H1 (cell line): ENCODE results near the gene DEK. TPM values are rescaled to one million over a fixed set of nuclear protein-coding genes. Genes with fewer than 3 reads are reported as not detected.

Experiments used
- CTCF ChIP-seq, 3 experiments: IDR thresholded peaks; 1 replicate in 2 of 3; 2 replicates in 1 of 3; pipeline versions ENCODE4 v1.5.1 to v1.6.1; 2011; ENCODE audit warnings: low read length in 3 of 3, mild to moderate bottlenecking in 3 of 3, inconsistent platforms in 2 of 3, low read depth in 1 of 3, moderate library complexity in 1 of 3; ENCODE audit not compliant: insufficient read depth in 1 of 3; ENCODE audit errors: control extremely low read depth in 1 of 3
- polyA plus RNA-seq, 7 experiments: library from polyadenylated mRNA; depleted of rRNA in 3 of 7; stranded (reverse) in 5 of 7; unstranded in 2 of 7; fragments of >200 nt in 5 of 7; fragments of 200-250 nt in 2 of 7; gene quantifications; 1 replicate in 5 of 7; 2 replicates in 1 of 7; 4 replicates in 1 of 7; pipeline versions ENCODE4 v1.2.1 to v1.2.3, GENCODE V29; 2011 to 2013; ENCODE audit warnings: missing spikeins in 2 of 7, mixed read lengths in 2 of 7
- total RNA-seq: library from RNA; stranded (reverse); fragmentation: NEBNext Ultra II Directional; extraction: Animal tissue kit (Norgen Biotek cat#: 25700); gene quantifications from 2 replicates; pipeline ENCODE4 v1.2.1, GENCODE V29; 2021

DEK gene
- total and polyA plus RNA-seq, 2 of the 8 experiments (the other 6 are each of a cell fraction or from before 2014, with no cell fraction given), result 40.0 to 228 TPM

- no peak for TF ChIP-seq CTCF (IDR thresholded peaks at IDR 0.05; ENCODE audit: control extremely low read depth in 1 of 3, insufficient read depth in 1 of 3, low read depth in 1 of 3, low read length in 3 of 3)
Measured at GRCh38 chr6:18269253-18269652, 4.9 kb upstream of the DEK start (continued).
